NCI-H146 (cell line): Measurements from ENCODE around the gene GNB1.
"Not testable (repeated sequence)": the region's sequence is repeated elsewhere in the genome, so short reads cannot be mapped to it uniquely, and the experiment has no call there.

Experiments
- DNase-seq: peaks from one replicate; lab custom pipeline; 2025; lab: John Stamatoyannopoulos, UW

The GNB1 gene

DNA sequence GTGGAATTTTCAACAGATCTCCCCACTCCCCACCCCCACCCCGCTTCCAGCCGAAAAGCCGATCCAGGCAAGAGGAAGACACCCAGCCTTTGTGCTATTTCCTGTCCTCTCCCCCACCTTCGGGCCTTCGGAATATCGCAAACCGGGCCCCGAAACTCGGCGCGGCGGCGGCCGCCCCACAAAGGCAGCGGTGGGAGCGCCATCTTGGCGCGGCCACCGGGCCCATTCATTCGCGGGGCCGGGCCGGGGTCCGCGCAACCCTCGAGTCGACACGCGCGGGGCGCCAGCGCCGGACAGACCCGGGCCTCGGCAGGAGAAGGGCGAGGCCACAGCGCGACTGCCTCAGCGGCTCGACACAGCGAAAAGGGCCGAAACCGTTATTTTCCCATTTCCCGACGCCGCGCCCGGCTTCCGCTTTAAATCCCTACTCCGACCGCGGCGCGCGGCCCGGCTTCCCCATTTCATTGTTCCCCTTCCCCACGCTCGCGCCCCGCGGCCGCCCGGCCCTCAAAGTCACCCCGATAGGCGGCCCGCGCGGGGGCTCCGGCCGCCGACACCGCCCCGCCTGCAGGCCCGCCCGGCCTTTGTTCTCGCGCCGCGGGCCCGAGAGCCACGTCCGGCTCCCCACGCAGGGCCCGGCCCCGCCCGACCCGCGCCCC is 911 bp downstream of the GNB1 start:
- peak; percentile 46 for DNase-seq

DNA sequence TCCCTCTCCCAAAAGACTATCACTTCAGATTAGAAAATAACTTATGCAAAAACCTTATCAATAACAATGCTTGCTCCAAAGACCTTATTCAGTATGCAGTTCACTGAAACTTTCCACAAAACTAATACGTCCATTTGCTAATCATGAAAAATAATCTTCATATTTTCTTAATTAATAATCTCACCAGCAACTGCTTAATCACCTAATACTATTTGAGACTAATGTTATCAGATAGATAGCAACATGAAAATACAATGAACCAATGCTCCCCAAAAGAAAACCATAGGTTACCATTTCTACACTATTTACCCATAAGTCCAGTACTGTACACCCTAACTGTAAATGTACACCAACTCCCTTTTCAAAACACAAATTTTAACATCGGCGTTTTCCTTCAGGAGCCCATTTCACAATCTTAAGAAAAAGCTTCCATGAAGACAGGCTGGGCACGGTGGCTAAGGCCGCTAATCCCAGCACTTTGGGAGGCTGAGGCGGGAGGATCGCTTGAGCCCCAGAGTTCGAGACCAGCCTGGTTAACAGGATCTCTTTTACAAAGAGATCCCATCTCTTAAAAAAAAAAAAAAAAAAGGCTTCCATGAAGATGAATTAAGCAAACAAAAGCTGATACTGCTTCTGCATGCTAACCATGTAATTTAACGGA is 1.7 kb downstream of the GNB1 start:
- no peak for DNase-seq

DNA sequence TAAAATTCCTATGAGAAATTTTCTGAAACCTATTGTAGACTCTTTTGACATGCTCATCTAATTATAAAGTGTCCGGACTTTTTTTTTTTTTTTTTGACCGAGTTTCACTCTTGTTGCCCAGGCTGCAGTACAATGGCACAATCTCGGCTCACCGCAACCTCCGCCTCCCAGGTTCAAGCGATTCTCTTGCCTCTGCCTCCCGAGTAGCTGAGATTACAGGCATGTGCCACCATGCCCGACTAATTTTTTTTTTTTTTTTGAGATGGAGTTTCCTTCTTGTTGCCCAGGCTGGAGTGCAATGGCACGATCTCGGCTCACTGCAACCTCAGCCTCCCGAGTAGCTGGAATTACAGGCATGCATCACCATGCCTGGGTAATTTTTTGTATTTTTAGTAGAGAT is 7.0 kb downstream of the GNB1 start:
- not testable (repeated sequence) for DNase-seq

DNA sequence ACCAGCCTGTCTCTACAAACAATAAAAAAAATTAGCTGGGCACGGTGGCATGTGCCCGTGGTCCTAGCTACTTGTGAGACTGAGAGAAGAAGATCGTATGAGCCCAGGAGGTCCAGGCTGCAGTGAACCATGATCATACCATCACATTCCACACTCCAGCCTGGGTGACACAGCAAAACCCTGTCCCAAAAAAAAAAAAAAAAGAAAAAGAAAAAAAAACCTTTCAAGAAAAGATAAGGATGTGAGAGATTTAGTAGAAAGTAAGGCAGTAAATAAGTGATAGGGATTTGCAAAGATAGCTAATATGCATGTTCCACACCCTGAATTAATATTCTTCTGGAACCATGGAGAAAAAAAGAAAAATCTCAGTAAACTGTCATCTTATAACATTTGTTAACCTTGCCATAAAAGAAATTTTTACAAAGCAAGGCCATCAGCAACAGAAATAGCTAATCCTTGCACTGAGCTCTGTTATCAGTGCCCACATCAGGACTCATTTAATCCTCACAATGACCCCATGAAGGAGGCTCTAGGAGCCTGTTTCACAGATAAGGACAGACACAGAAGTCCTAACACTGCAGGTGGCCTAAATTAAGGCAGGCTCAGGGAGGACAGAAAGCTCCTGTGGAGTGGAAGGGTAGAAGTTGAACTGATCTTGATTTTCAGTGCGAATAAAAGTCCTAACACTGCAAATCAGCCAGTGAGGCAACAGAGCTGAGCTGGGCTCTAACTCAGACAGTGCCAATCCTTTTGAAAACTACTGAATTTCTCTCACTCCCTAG is 7.6 kb downstream of the GNB1 start:
- DNase-seq = no peak

DNA sequence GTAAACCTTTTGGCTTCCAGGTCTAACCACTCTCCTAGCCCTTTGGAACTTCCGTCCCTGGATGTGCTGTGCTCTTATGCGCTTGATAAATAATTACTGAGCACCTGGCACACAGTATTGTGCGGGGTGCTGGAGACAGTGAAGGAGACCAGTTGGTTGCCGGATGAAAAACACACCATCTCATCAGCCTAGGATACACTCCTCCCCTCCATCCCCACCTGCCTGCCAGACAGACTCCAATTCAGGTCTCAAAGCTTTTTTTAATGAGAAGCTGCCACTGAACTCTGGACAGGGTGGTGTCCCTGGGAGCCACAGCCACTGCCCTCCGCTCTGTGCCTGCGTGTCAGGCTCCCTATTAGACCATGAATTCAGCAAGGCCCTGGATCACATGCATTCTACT is 9.2 kb downstream of the GNB1 start:
- no peak for DNase-seq

DNA sequence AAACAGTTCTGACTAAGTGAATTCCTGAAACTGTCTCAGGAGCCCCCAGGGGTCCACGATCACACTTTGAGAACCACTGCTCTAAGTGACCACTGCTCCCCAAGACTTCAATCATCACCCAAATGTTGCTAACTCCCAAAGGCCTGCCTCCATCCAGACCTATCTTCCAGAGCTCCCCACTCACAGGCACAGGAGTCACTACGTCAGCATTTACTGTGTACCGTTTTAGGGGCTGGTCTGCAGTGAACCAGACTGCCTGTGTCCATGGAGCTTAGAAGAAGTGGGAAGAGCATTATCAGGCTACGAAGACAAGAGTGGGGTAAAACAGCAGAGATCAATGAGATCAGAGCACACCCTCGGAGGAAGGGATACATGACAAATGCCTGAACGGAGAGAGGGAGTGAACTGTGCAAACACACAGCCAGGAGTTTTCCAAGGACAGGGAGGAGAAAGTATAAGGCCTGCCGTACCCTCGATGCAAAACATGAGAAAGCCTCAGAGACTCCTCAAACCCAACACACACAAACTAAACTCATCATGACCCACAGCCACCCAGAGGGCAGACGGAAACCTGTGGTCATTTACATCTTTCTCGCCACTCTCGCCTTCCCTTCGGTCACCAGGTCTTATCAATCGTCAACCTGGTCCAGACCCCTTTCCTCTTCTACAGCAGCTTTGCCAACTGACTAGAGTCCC is 10.1 kb downstream of the GNB1 start:
- DNase-seq = no peak

DNA sequence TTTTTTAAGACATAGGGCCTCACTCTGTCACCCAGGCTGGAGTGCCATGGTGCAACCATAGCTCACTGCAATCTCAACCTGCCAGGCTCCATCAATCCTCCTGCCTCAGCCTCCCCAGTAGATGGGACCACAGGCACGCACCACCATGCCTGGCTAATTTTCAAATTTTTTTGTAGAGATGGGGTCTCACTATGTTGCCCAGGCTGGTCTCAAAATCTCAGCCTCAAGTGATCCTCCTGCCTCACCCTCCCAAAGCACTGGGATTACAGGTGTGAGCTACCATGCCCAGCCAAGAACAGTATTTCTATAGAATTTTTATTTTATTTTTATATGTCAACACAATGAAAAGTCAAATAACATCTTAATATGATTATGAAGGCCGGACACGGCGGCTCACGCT is 10.9 kb downstream of the GNB1 start:
- DNase-seq = no peak

DNA sequence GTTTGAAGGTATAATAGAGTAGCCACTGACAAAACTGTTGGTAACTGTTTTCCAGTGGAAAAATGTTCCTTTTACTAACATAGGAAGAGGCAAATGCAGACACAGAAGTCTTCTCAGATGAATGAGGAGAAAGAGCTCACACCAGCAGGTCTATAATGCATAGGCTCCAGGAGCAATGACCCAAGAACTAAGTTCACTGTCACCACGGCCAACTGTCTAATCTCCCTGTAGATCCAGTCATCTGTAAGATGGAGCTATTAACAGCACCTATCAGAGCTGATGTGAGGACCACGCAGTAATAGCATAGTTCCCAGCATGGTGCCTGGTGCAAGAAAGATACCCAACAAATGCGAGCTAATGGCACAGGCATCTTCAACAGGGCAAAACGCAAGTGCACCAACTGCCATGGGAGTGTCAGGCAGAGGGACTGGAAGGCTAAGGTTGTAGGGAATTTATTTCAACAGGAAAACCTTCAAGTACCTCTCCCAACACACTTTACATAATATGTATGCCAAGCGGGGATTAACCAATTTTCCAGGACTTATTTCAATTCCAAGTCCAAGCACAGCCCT is 12.9 kb downstream of the GNB1 start:
- DNase-seq = no peak

DNA sequence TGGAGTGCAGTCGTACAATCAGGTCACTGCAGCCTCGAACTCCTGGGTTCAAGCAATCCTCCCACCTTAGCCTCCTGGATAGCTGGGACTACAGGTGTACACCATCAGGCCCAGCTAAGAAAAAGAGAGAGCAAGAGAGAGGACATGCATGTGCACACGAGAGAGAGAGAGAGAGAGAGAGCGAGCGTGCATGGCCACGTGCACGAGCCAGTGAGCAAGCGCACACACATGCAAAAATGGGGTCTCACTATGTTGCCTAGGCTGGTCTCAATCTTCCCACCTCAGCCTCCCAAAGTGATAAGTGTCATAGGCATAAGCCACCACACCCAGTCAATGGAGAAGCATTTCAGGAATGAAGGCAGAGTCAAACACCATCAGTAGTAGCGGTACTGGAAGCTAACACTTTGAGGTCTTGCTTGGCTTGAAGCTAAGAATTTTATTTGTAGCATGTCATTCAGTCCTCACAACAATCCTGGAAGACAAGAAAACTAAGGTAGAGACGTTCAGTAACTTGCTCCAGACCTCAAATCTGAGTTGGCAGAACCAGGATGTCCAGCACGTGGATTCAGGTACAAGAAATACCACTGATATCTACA is 14.5 kb downstream of the GNB1 start:
- DNase-seq = no peak

DNA sequence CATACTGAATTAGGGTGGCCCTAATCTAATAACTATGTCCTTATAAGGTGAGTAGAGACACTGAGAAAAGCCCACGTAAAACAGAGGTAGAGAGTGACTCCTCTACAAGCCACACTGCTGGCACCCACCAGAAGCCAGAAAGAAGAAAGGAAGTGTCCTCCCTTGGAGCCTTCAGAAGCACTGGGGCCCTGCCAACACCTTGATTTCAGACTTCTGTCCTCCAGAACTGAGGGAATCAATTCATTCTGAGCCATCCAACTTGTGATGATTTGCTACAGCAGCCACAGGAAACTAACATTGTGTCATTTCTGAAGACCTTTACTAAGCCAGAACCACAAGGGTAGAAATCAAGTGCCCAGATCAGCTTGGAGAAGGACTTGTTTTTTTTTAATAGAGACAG is 15.0 kb downstream of the GNB1 start:
- no peak for DNase-seq

DNA sequence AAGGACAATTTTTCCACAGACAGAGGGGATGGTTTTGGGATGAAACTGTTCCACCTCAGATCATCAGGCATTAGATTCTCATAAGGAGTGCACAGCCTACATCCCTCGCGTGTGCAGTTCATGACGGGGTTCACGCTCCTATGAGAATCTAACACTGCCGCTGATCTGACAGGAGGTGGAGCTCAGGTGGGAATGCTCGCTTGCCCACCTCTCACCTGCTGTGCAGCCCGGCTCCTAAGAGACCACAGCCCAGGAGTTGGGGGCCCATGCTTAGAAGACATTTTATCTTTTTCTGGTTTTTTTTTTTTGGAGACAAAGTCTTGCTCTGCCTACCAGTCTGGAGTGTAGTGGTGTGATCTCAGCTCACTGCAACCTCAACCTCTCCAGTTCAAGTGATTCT is 16.0 kb downstream of the GNB1 start:
- DNase-seq = no peak

DNA sequence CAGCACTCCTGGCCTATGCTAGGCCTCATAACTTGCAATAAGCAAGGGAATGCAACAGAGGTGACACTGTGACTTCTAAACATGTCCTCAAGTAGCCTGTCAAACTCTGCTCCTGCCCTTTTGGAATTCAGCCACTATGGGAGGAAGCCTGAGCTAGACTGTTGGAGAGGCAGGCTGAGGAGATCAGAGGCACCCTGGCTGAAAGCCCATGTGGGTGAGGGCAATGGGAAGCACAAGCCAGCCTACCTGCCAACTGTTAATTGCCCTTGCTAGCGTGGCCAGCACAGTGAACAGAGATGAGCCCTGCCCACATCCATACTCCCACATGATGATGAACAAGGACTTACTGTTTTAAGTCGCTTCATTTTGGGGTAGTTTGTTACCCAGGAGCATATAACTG is 17.7 kb downstream of the GNB1 start:
- no peak for DNase-seq

DNA sequence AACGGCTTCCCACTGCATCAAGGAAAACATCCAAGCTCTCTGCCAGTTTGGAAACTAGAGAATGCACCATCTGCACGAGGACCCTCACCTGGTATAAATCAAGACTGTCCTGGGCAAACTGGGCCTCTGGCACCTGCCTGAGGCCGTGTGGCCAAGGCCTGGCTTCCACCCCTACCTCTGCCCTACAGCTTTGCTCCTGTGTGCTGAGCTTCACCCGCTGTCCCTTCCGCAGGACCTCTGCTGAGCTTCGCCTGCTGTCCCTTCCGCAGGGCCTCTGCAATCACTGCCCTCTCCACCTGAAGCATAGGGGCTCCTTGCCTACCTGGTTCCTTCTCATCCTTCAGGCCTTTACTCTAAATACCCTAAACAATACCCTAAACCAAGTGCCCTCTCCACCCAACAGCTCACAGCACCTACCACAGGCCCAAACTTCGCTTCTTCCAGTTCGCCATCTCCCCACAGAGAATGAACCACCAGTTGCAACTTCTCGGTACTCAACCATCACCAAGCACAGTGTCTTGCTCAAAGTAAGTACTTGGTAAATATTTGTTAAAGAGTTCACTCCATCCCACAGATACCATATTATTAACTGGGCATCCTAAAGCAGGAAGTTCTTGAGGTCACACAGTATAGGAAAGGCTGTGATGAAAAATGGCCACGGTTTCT is 18.4 kb downstream of the GNB1 start:
- no peak for DNase-seq

DNA sequence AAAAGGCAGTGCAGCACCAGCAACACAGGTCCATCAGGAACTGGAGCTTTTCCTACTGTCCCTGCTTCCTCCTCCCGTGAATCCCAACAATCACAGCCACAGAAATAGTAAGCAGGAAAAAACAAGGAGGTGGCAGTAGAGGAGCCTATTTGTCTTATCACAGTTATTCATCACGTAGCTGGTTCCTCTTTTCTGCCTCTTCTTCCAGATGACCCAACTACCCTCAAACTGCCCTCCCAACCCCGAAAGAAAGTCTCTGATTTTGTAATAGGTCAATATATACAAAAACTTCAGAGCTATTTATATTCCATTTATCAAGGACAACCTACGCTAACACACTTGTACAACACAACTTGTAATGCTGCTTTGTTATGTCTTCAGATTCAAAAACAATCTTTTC is 21.4 kb downstream of the GNB1 start:
- no peak for DNase-seq

DNA sequence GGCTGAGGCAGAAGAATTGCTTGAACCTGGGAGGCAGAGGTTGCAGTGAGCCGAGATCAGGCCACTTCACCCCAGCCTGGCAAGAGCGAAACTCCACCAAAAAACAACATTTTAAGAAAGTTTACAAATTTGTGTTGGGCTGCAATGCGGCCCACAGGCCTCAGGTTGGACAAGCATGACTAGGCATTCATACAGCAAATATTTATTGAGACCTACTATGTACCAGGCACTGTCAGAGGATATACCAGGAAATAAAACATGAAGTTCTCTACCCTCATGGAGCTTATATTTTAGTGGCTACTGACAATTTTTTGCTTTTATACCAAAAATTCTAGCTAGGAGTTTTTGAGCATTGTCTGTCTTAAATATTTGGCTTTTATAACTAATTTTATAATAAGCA is 23.7 kb downstream of the GNB1 start:
- DNase-seq = no peak

DNA sequence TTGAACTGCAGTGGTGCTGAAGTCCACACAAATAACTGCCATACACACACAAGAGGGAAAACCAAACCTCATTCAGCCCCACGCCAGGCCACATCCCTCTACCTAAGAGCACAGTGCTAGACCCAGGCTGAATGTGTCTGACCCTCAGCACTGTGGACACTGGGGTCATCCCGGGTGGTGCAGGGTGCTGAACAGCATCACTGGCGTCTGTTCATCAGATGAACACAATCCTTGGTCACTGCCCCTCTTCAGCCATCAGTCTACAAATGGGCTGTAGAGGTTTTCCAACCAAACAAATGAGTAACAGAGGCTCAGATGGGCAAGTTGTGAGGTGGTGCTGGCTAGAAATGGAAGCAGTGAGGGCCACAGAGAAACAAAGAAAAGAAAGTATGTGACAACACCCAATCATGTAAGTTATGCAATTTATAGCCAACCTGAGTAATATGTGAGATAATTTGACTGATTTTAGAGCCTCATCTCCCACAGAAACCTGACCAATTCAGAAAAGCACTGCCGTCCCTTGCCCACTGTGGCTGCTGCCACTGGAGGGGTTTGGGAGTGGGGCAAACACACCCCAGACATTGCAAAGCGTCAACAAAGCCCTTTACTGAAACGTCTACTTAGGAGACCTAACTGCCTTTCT is 27.9 kb downstream of the GNB1 start:
- no peak for DNase-seq

DNA sequence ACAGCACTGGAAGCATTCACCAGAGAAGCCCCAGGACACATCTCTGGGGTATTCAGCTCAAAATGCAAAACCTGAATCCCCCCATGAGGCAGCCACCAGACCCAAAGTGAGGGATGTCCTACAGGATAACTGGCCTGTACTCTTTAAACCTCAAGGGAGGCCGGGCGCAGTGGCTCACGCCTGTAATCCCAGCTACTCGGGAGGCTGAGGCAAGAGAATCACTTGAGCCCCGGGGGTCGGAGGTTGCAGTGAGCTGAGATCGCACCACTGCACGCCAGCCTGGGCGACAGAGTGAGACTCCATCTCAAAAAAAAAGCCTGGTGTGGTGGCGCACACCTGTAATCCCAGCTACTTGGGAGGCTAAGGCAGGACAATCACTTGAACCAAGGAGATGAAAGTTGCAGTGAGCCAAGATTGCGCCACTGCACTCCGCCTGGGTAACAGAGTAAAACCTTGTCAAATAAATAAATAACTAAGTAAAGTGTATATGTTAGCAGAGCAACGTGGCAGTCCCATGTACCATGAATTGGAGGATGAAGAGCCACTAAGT is 29.1 kb downstream of the GNB1 start:
- DNase-seq = not testable (repeated sequence)

DNA sequence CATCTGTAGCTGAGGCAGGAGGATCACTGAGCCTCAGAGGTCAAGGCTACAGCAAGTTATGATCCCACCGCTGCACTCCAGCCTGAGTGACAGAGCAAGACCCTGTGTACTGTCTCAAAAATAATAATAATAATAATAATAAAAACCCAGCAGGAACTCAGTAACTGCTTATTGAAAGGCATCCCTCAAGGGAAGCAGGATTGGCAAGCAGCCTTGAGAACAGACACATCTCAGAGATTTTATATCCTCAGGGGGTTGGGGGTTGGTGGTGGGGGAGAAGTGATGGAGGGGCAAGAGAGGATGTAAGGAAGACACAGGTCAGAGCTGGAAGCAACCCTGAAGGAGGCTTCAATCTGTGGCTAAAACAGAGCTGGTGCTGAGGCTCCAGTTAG is 29.6 kb downstream of the GNB1 start:
- DNase-seq = no peak

DNA sequence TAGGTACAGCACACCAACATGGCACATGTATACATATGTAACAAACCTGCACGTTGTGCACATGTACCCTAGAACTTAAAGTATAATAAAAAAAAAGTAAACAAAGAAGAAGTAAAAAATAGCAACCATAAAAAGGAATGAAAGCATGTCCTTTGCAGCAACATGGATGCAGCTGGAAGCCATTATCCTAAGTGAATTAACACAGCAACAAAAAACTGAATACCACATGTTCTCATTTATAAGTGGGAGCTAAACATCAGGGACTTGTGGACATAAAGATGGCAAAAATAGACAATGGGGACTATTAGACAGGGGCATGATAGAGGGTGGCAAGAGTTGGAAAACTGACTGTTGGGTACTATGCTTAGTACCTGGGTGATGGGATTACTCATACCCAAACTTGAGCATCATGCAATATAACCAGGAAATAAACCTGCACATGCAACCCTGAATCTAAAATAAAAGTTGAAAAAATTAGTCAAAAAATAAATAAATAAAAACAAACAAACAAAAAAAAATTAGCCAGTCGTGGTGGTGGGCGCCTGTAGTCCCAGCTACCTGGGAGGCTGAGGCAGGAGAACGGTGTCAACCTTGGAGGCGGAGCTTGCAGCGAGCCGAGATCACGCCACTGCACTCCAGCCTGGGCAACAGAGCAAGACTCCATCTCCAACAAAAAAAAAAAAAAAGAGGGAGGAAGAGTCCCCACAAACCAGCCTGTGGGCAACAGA is 30.8 kb downstream of the GNB1 start:
- not testable (repeated sequence) for DNase-seq
